Natural killer cell (primary cell): ENCODE data around the gene PCDH12. TPM values are rescaled to one million over a fixed set of nuclear protein-coding genes. Genes with fewer than 3 reads are reported as not detected.

Source experiments
- ATAC-seq, 3 donors: fragments of 150-1000 bp in 2 of 3; fragments of 200-7000 bp in 1 of 3; cut with Tn5 transposase; 1 replicate in 1 of 3; 2 replicates in 2 of 3; pipeline ENCODE4 v1.10.0; 2021; ENCODE audit warnings: mild to moderate bottlenecking in 2 of 3, moderate library complexity in 2 of 3
- DNase-seq, 2 donors: peaks; one replicate each; pipeline versions ENCODE4 v3.0.0 to v3.0.0-alpha.2; 2013 to 2021; ENCODE audit warnings: mixed read lengths in 1 of 2
- H3K27ac ChIP-seq: one replicate; pipeline ENCODE4 v1.5.1; 2013; ENCODE audit warnings: mild to moderate bottlenecking, low read length
- H3K27me3 ChIP-seq: one replicate; pipeline ENCODE4 v1.6.1; 2013; ENCODE audit warnings: low read length; ENCODE audit not compliant: control insufficient read depth, insufficient read depth
- H3K36me3 ChIP-seq: one replicate; pipeline ENCODE4 v1.6.1; 2013; ENCODE audit warnings: low read length; ENCODE audit not compliant: control insufficient read depth, insufficient read depth
- H3K4me1 ChIP-seq: one replicate; pipeline ENCODE4 v1.6.1; 2013; ENCODE audit warnings: low read length; ENCODE audit not compliant: control insufficient read depth, insufficient read depth
- H3K4me3 ChIP-seq: one replicate; pipeline ENCODE4 v1.5.1; 2013; ENCODE audit warnings: low read length
- H3K9me3 ChIP-seq: one replicate; pipeline ENCODE4 v1.6.1; 2013; ENCODE audit warnings: low read length; ENCODE audit not compliant: control insufficient read depth, insufficient read depth
- H3K27ac Mint-ChIP-seq, 2 donors: one replicate each; pipeline ENCODE4 v1.8.0; 2022; ENCODE audit warnings: mild to moderate bottlenecking in 2 of 2, mixed read lengths in 2 of 2, moderate library complexity in 1 of 2
- H3K27me3 Mint-ChIP-seq, 2 donors: one replicate each; pipeline ENCODE4 v1.8.0; 2022; ENCODE audit warnings: low read depth in 2 of 2, mixed read lengths in 2 of 2
- H3K36me3 Mint-ChIP-seq: one replicate; pipeline ENCODE4 v1.8.0; 2022; ENCODE audit warnings: mixed read lengths
- H3K4me1 Mint-ChIP-seq, 2 donors: one replicate each; pipeline ENCODE4 v1.8.0; 2022; ENCODE audit warnings: mixed read lengths in 2 of 2
- H3K4me3 Mint-ChIP-seq: one replicate; pipeline ENCODE4 v1.8.0; 2022; ENCODE audit warnings: mild to moderate bottlenecking, moderate library complexity, mixed read lengths
- H3K9me3 Mint-ChIP-seq, 2 donors: one replicate each; pipeline ENCODE4 v1.8.0; 2022; ENCODE audit warnings: mixed read lengths in 2 of 2
- WGBS: methylation state at CpG from one replicate; pipeline ENCODE4 v1.1.7; 2013; ENCODE audit warnings: missing lambda C conversion rate; ENCODE audit not compliant: insufficient coverage; 5-methylcytosine and 5-hydroxymethylcytosine counted together
- intact Hi-C: fragments of 100-400 bp; cut with micrococcal nuclease; formaldehyde crosslinking; loops from one replicate; pipeline ENCODE4 v1.14.2; 2022
- total RNA-seq, 4 donors: library from RNA; stranded (reverse); fragments of 120-200 nt in 1 of 4; gene quantifications; one replicate each; pipeline versions ENCODE4 v1.2.3 to v1.2.4, GENCODE V29; 2013 to 2022
- TF ChIP-seq, protein P1 (sequence below): fragments of 200-600 bp; IDR thresholded peaks from one replicate; pipeline ENCODE4 v1.8.0; 2022; ENCODE audit warnings: antibody characterized with exemption

PCDH12 gene
- total RNA-seq, 3 donors from 2014 or later (not counting 1 experiment from before 2014, with no cell fraction given), result 0.05 TPM; not detected in 2

DNA sequence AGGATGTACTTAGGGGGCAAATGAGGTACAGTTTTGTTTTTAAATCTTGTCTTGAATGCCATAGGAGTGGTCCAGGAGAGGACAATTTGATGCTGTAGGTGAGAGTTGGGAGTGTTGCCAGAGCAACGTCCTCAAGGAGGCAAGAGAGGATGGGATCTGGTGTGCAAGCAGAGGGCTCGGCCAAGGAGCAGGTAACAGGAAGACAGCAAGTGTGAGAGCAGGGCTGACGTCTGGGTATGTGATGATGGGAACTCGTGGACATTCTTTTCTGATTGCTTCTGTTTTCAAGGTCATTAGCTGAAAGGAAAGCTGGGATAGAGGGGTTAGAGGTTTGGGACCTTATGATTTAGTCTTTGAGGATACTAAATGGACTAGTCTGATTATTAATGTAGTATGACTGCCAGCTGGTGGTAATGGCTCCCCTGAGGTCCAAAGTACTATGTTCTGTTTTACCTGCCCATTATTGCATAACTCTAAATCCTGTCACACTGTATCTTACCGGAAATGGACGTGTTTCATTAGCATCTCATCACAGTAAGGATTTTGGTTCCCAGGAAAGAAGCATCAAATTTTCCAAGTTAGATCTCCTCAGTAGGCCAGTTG lies 39.5 kb upstream of the PCDH12 start:
- no peak for ATAC-seq
- DNase-seq, result no peak
- Histone ChIP-seq H3K4me1 (no peaks in the 10 kb centered on the region), H3K27me3 (no peaks in the 10 kb centered on the region), H3K36me3 (peaks cover 40% of the 10 kb centered on the region), H3K9me3 (no peaks in the 10 kb centered on the region), H3K27ac (no peak overlapping the region), H3K4me3 (no peak overlapping the region)
- Mint-ChIP-seq H3K27ac (peak overlapping the region in 1 of 2 donors; percentile 53), H3K36me3 (peaks cover 10% of the 10 kb centered on the region), H3K4me3 (no peak overlapping the region), H3K9me3 (no peaks in the 10 kb centered on the region), H3K4me1 (peaks cover 0 to 6% of the 10 kb centered on the region in 2 donors), H3K27me3 (no peaks in the 10 kb centered on the region)
- 79% methylated on average over 6 of the region's 6 CpGs for WGBS
- TF ChIP-seq, protein P1, sequence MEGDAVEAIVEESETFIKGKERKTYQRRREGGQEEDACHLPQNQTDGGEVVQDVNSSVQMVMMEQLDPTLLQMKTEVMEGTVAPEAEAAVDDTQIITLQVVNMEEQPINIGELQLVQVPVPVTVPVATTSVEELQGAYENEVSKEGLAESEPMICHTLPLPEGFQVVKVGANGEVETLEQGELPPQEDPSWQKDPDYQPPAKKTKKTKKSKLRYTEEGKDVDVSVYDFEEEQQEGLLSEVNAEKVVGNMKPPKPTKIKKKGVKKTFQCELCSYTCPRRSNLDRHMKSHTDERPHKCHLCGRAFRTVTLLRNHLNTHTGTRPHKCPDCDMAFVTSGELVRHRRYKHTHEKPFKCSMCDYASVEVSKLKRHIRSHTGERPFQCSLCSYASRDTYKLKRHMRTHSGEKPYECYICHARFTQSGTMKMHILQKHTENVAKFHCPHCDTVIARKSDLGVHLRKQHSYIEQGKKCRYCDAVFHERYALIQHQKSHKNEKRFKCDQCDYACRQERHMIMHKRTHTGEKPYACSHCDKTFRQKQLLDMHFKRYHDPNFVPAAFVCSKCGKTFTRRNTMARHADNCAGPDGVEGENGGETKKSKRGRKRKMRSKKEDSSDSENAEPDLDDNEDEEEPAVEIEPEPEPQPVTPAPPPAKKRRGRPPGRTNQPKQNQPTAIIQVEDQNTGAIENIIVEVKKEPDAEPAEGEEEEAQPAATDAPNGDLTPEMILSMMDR, result no peak
- intact Hi-C loops, result no loop called here

DNA sequence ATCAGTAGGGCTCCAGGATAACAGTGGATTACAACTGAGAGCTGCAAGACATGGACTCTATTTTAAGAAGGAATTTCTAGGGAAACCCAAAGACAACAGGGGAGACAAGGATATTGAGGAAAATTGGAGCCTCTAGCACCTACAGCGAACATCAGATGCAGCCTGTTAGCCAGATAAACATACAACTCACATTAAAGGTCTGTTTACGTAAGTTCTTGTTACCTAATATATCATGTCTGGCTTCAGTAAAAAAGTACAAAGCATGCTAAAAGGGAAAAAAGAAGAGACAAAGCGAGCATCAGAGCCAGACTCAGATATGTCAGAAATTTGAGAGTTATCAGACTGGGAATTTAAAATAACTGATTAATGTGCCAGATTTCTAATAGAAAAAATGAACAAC lies 37.7 kb upstream of the PCDH12 start:
- Histone ChIP-seq H3K27me3 (no peaks in the 10 kb centered on the region), H3K9me3 (no peaks in the 10 kb centered on the region), H3K27ac (no peak overlapping the region), H3K36me3 (peaks cover 37% of the 10 kb centered on the region), H3K4me3 (no peak overlapping the region), H3K4me1 (no peaks in the 10 kb centered on the region)
- no peak for ATAC-seq
- H3K4me3 Mint-ChIP-seq, result no peak overlapping the region
- no peak overlapping the region for H3K27ac Mint-ChIP-seq
- no peaks in the 10 kb centered on the region for H3K27me3 Mint-ChIP-seq
- H3K9me3 Mint-ChIP-seq, result no peaks in the 10 kb centered on the region
- peaks cover 0 to 6% of the 10 kb centered on the region in 2 donors for H3K4me1 Mint-ChIP-seq
- no peak for DNase-seq
- 100% methylated on average over 3 of the region's 3 CpGs for WGBS
- H3K36me3 Mint-ChIP-seq, result peaks cover 10% of the 10 kb centered on the region
- TF ChIP-seq, protein P1, result no peak
- intact Hi-C loops, result no loop called here

DNA sequence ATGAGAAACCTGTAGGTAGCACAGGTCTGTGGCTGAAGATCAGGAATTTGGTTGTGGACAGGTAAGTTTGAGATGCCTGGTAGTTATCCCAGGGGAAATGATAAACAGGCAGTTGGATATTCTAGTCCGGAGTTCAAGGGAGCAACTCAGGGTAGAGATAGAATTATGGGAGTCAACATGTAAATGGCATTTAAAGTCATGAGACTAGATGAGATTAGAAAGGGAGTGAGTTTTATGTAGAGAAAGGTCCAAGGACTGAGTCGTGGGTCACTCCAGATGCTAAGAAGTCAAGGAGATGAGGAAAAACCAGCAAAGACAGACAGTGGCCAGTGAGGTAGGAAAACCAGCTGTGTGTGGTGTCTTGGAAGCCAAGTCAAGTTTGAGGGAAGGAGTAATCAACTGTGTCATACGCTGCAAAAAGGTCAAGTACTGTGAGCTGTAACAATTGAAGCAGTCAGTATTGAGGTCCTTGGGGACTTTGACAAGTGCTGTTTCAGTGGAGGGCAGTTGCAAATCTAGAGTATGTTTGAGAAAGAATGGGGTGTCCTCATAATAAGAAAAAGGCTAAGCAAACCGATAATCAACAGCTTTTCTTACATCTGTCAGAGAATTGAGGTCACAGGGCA lies 36.6 kb upstream of the PCDH12 start:
- intact Hi-C loops, result loop anchor here (5.0 kb wide), 2 partner anchors 133 to 703 kb away; no protein-coding TSS in a partner anchor
- no peak overlapping the region for H3K27ac Mint-ChIP-seq
- TF ChIP-seq, protein P1, result no peak
- no peak overlapping the region for H3K4me3 ChIP-seq
- no peaks in the 10 kb centered on the region for H3K27me3 Mint-ChIP-seq
- H3K9me3 ChIP-seq, result no peaks in the 10 kb centered on the region
- no peak for ATAC-seq
- H3K27me3 ChIP-seq, result no peaks in the 10 kb centered on the region
- no peak for DNase-seq
- H3K36me3 ChIP-seq, result peaks cover 37% of the 10 kb centered on the region
- WGBS, result 70% methylated on average over 4 of the region's 4 CpGs
- no peak overlapping the region for H3K27ac ChIP-seq
- H3K36me3 Mint-ChIP-seq, result peaks cover 10% of the 10 kb centered on the region
- H3K9me3 Mint-ChIP-seq, result no peaks in the 10 kb centered on the region
- no peak overlapping the region for H3K4me3 Mint-ChIP-seq
- no peaks in the 10 kb centered on the region for H3K4me1 ChIP-seq
- H3K4me1 Mint-ChIP-seq, result peaks cover 0 to 6% of the 10 kb centered on the region in 2 donors
